GM19455 (cell line): ENCODE results near the gene C21orf91.
A peak's percentile ranks its signal among the peaks of the same experiment; 100 is the strongest.

Source experiments
- ATAC-seq: cut with Tn5 transposase; IDR thresholded peaks from one replicate; pipeline ENCODE4 v1.9.1; 2021; ENCODE audit not compliant: unreplicated experiment

Gene C21orf91

GRCh38 chr21:17819114-17819876 is at the start of gene C21orf91:
C21orf91 (minus strand) TSS chr21:17819356; CDS start chr21:17818318, 1,038 bp downstream.
- ATAC-seq = peak; percentile 86

DNA sequence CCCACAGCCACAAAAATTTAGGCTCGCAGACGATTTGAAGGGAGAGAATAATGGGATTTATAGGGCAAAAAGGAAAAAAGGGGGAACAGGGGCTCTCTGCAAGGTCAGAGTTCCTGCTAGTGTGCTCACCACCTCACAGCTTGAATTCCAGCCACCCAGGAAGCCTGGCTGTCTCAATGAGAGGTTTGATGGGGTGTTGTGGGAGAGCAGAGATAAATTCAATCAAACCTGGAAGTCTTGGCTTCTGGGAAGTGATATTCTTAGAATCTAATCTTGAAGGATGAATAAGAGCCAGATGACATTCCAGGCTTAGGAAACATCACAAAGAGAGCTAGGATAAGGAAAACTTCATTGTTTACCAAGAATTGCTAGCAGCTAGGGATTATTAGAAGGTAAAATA is 47.4 kb upstream of the C21orf91 start:
- no peak for ATAC-seq

DNA sequence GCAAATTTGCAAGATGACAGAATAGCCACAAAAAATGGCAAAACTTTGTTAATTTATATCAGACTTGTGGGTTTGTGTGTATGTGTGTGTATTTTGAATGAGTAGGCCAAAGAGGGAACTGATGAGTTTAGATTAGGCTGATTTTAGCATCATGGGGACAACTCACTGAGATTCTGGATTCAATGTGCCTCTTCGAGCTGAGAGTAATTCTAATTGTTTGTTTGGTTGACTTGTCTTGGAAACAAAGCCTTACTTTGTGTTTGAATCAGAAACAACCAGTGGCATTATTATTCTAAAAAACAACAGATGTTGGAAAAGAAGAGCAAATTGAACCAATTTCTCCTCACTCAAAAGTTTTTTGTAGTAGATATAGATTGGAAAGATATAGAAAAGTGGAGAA is 40.5 kb upstream of the C21orf91 start:
- ATAC-seq = no peak

DNA sequence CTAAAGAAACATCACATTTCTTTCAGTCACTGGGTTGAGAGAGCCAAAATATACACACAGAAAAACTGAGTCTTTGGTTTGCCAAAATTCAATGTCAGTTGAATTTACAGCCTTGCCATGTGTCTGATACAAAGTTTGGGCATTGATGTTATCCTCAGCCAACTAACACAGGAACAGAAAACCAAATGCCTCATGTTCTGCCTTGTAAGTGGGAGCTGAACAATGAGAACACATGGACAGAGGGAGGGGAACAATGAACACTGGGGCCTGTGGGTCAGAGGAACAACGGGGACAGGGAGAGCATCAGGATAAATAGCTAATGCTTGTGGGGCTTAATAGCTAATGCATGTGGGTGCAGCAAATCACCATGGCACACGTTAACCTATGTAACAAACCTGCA is 39.6 kb upstream of the C21orf91 start:
- ATAC-seq = no peak

GRCh38 chr21:17854745-17855144 is 35.6 kb upstream of the C21orf91 start:
- ATAC-seq = no peak

DNA sequence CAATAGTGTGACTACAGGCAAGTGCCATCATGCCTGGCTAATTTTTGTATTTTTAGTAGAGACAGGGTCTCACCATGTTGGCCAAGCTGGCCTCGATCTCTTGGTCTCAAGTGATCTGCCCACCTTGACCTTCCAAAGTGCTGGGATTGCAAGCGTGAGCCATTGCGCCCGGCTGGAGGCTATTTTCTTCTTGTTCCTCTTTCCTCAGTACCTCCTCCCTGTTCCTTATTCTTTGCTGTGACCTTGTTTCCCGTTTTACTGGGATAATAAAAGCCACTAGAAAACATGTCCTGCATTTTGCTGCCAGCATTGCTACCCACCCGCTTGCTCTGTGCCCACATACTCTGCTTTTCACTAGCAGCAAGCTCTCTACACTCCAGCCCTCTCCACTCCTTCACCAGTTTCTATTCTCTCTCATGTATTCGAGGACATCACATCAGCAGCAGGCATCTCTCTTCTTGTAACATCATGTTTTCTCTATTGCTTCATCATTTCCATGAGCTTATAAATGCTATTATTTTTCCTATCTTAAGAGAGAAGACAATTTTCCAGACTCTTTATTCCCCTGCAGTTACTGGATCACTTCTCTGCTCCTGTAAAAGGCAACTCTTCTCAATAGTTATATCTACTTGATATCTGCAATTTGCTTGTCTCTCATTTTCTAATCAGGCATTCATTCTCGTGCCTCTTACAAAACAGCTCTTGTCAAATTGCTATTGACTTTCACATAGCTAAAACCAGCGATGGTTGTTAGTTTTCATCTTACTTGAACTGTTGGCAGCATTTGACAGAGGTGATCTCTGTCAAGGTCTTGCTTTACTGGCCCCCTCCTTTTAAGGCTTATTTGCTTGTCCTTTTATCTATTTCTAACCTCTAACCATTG is 34.5 kb upstream of the C21orf91 start:
- no peak for ATAC-seq

- peak; percentile 99 for ATAC-seq
These were observed 29.1 kb upstream of the C21orf91 start for GRCh38 chr21:17848228-17848627.

GRCh38 chr21:17841103-17841502 is 21.9 kb upstream of the C21orf91 start:
- no peak for ATAC-seq

DNA sequence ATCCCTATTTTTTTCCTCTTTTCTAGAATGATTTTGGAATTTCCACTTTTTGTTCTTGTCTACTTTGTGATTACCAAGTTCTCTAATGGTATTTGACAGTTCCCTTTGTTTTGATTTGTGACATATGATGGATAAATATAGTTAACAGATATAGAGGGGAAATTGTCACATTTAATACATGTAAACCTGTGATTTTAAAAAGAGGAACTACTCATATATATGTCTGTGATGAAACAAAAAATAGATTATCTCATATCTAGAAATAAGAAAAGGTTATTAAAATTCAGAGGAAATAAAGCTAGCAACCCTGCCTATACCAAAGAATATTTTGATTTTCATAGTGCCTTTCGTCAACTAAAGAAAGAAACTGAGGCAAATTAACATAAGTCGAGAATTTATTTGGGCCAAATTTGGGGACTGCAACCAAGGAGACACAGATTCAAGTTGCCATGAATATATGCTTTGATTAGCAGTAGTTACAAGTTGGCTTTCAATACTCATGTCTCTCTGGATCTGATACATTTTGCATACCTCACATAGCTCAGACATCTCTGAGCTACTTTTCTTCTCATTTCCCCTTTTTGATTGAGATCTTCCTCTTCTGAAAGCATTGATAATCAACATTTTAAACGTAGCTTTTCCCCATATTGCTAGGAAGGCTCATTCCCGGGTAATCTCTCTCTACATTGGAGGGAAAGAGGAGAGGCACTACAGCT is 15.6 kb upstream of the C21orf91 start:
- peak; percentile 69 for ATAC-seq

DNA sequence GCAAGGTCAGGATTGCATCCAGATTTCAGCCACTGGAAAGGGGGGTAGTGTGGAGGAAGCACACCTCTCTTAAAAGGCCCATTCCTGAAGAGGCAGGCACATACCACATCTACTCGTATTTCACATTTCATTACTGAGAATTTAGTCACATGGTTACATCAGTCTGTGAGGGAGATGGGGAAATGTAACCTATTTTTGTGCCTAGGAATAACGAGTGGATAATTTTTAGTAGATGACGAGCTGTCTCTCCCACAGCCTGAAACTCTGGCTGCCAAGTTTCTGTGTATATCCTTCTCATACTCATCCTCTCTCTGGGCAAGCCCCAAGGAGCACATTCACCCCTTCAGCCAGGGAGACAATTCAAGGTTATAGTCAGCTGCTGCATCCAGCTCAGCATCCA is 10.3 kb upstream of the C21orf91 start:
- ATAC-seq = no peak

- no peak for ATAC-seq
These were observed 9.1 kb upstream of the C21orf91 start for GRCh38 chr21:17828223-17828622.

DNA sequence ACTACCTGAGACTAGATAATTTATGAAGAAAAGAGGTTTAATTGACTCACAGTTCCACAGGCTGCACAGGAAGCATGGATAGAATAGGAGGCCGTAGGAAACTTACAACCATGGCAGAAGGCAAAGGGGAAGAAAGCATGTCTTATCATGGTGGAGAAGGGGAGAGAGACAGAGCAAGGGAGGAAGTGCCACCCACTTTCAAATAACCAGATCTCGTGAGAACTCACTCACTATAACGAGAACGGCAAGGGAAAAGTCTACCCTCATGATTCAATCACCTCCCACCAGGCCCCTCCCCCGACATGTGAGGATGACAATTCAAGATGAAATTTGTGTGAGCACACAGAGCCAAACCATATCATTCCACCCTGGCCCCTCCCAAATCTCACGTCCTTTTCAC is 4.7 kb upstream of the C21orf91 start:
- ATAC-seq = no peak

DNA sequence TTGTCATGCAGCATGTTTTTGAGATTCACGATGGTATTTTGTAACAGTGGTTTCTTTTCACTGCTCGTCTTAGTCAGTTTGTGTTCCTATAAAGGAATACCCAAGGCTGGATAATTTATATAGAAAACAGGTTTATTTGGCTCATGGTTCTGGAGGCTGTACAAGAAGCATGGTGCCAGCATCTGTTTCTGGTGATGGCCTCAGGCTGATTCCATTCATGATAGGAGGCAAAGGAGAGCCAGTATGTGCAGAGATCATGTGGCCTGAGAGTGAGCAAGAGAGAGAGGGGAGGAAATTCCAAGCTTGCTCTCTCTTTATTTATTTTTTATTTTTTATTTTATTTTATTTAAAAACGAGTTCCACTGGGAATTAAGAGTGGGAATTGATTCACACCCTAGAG is 2.0 kb upstream of the C21orf91 start:
- ATAC-seq = no peak

DNA sequence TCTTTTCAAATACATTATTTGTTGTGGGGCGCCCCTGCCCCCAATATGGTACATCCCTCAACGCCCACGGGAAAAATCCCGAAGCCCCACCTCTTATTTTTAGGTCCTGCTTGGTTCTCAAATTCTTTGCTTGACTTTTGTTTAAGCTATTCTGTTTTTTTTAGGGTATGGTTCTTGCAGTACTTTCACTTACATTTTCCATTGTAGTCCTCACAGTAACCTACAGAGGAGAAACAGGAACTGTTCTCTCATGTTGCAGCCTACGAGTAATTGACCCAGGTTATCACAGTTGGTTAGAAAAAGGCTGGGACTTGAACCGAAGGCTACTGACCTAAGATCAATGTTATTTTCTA is 697 bp upstream of the C21orf91 start:
- peak; percentile 68 for ATAC-seq

DNA sequence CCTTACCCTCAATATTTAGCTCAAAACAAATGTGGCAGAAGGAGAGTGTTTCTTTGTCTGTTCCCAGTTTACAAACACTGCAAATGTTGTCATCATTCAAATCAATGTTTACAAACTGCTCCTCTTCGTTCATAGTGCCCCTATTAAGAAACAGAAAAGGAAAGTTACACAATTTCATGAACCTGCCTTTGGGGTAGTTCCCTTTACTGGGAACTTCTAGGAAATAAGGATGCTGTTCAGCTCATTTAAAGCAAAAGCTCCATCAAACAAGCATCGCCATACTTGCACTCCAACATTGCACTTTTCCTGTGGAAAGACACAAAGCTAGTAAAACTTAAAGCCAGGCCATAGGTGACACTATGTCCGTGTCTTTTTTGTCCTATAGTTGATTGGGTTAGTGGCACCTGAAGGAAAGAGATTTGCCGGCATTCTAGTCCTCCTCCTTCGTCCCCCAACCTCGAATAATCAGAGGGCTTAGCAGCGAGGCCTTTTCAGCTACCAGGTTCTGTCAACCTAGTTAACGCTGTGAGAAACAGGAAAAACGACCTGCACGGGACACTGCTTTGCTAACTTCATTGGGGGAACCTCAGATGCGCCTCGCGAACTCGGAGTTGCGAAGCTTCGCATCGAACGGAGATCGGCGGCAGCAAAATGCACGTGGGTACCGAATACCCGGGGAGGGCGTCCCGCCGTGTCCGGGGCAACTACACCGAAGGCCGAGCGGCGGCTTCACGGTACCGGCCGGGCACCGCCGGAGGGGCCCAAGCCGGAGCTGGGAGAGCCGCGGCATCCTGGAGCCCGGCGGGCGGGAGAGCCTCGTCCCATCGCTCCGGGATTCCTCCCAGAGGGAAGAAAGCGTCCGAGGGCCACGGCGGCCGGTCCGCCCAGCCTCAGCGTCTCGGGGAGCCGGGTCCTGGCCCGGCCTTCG is 706 bp downstream of the C21orf91 start:
- peak; percentile 23 for ATAC-seq

- no peak for ATAC-seq
These were observed 5.8 kb downstream of the C21orf91 start for GRCh38 chr21:17813353-17813752.

- no peak for ATAC-seq
These were observed 13.2 kb downstream of the C21orf91 start for GRCh38 chr21:17805966-17806365.

- no peak for ATAC-seq
These were observed 15.6 kb downstream of the C21orf91 start for GRCh38 chr21:17803536-17803935.

DNA sequence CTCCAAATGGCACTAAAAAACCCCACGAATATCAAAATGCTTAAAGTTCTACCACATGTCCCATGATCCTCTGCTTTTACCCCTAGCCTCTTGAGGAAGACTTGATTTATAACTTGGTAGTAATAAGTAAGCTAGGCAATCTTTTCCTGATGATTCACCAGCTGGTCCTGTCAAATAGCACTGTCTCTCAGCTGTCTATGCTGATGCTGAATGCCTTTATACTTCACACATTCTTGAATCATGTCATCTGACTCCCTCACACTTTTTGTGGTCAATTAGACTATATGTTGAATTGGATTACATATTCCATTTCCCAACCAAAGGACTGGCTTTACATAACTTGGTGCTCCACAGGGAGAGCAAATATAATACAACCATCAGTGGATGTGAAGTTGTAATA is 16.6 kb downstream of the C21orf91 start:
- no peak for ATAC-seq

DNA sequence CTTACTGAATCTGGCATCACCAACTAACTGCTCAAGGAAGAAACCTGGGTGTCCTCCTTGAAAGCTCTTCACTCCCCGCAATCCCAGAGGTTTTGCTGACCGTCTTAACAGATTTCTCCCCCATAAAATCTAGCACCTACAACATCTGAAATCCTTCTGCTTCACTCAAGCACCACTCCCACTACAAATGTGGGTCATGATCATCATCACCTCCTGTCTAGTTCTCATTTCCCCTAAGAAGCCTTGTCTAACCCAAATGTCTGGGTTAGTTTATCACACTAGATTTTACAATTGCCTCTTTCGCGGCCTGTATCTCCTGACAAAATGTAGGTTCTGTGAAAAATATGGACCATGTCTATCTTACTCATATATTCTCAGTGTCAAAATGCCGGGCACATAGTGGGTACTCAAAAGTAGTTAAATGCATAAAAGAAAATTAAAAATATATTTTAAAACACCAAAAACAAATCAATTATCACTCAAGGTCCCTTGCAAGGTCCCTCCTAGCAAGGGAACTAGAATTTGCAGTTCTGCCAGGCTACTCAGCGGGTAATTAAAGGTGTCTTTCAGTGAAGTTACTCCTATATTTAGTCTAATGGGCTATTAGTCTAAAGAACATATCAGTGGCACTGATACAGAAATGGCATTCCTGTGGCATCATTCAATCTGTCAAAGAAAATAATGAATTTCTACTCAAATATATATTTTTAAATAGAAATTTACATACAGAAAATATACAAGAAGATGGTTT is 19.6 kb downstream of the C21orf91 start:
- ATAC-seq = no peak
